Measurements from ENCODE around the gene FRMD4A.

DNA sequence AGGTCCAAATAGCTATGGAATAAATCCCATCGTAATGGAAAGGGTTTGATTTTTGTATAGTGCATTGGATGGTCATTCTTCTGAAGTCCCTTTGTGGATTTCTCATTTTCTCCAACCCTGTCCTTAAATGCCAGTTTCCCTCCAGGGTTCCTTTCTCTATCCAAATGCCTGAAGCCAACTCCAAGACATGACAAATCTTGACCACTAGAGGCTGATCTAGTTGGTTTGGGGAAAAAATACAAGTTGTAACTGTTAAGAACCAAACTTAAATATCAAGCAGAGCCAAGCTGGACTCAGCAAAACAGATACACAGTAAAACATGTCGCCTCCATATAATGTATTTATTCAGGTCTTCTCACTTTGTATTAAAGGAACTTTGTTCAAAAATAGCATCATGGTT, 28.7 kb downstream of the FRMD4A start:
- TF ChIP-seq CTCF (IDR thresholded peaks at IDR 0.05) (no peak), POLR2AphosphoS5 (IDR thresholded peaks at IDR 0.05) (no peak)
